ENCODE measurements around the gene CAT. TPM values are rescaled to one million over a fixed set of nuclear protein-coding genes. Genes with fewer than 3 reads are reported as not detected.
A peak's percentile ranks its signal among the peaks of the same experiment; 100 is the strongest.

Gene CAT
- total and polyA plus RNA-seq, 9 of the 15 experiments (the other 6 are each of a cell fraction or from before 2014, with no cell fraction given), result 86.7 to 183 (median 114) TPM

DNA sequence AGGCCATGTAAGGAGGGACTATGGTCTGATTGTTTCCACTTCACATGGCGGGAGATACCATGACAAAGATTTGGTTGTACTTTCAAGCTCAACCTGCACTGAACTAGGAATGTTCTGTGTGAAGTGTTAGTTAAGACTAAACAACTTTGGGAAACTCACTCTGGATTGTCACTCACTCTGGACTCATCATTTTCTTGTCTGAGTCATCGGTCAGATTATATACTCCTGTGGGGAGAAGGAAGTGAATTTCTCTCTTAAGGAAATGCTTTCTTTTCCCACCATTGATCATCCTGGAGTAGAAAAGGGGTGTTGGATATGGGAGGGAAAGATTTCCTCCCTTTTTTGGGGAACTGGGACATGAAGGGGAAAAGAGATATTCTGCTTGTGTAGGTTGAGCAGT lies 26.9 kb upstream of the CAT start:
- FAIRE-seq (peak; percentile 23), DNase-seq (ENCODE audit: extremely low read depth in 1 of 4, low spot score in 3 of 4) (no peak), ATAC-seq (no peak)
- 26% methylated on average over 2 of the region's 2 CpGs for WGBS (ENCODE audit: insufficient coverage, low coverage, missing lambda C conversion rate)
- Histone ChIP-seq H3K79me2 (ENCODE audit: control insufficient read depth, insufficient read depth, low read length) (no peaks in the 10 kb centered on the region), H3K27me3 (ENCODE audit: control insufficient read depth in 2 of 2, insufficient read depth in 2 of 2, low read length in 2 of 2) (no peaks in the 10 kb centered on the region), H3K36me3 (ENCODE audit: control insufficient read depth, insufficient read depth, low read length) (no peaks in the 10 kb centered on the region), H4K20me1 (replicated peaks; ENCODE audit: control insufficient read depth, insufficient read depth, low read length) (no peaks in the 10 kb centered on the region), H3K4me2 (ENCODE audit: insufficient read depth, low read length) (no peak overlapping the region), H3K4me3 (no peak overlapping the region), H2AFZ (ENCODE audit: low read depth, low read length) (no peak overlapping the region), H3K9ac (ENCODE audit: insufficient read depth in 1 of 2, low read depth in 2 of 2, low read length in 2 of 2) (no peak overlapping the region), H3K27ac (ENCODE audit: extremely low read depth, low read depth, low read length) (no peak overlapping the region), H3K9me1 (ENCODE audit: control insufficient read depth, insufficient read depth, low read length) (no peaks in the 10 kb centered on the region), H3K4me1 (replicated peaks in 1 of 2; ENCODE audit: control insufficient read depth in 2 of 2, insufficient read depth in 2 of 2, low read length in 2 of 2) (no peaks in the 10 kb centered on the region), H3K9me3 (replicated peaks; ENCODE audit: control insufficient read depth, insufficient read depth, low read depth, low read length) (no peaks in the 10 kb centered on the region; the same call in 1 of the 2 replicates)
- ChIA-PET POLR2A (no interaction called here), CTCF (ENCODE audit: low intra/inter-chr PET ratio) (no interaction called here)
- no TSS peak for BruUV-seq (replicated peaks)
- in situ Hi-C loops (cut with MboI) (no loop called here), intact Hi-C loops (cut with micrococcal nuclease) (no loop called here)
- TF ChIP-seq FOSL1 (tag; conservative IDR thresholded peaks at IDR 0.05), result peak; percentile 38; the same call in 1 of the 2 replicates
- TF ChIP-seq, protein P1, sequence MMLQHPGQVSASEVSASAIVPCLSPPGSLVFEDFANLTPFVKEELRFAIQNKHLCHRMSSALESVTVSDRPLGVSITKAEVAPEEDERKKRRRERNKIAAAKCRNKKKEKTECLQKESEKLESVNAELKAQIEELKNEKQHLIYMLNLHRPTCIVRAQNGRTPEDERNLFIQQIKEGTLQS (IDR thresholded peaks at IDR 0.05), result 0 out of 2 replicates have a peak, but pooled peaks have one; percentile 17
- TF ChIP-seq, protein P1 (CRISPR knock-in tag; conservative IDR thresholded peaks at IDR 0.05), result no peak
- TF ChIP-seq, protein P2, sequence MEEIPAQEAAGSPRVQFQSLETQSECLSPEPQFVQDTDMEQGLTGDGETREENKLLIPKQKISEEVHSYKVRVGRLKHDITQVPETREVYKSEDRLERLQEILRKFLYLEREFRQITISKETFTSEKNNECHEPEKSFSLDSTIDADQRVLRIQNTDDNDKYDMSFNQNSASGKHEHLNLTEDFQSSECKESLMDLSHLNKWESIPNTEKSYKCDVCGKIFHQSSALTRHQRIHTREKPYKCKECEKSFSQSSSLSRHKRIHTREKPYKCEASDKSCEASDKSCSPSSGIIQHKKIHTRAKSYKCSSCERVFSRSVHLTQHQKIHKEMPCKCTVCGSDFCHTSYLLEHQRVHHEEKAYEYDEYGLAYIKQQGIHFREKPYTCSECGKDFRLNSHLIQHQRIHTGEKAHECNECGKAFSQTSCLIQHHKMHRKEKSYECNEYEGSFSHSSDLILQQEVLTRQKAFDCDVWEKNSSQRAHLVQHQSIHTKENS (CRISPR knock-in tag; IDR thresholded peaks at IDR 0.05), result no peak
- no peak for TF ChIP-seq POLR2H (tag; IDR thresholded peaks at IDR 0.05; ENCODE audit: low read depth)
